ENCODE results near the gene POLR2H.

The POLR2H gene

GRCh38 chr3:184391266-184391665, 29.8 kb downstream of the POLR2H start:
- no peak for DNase-seq

GRCh38 chr3:184395320-184395660, 33.8 kb downstream of the POLR2H start:
- no peak for DNase-seq

DNA sequence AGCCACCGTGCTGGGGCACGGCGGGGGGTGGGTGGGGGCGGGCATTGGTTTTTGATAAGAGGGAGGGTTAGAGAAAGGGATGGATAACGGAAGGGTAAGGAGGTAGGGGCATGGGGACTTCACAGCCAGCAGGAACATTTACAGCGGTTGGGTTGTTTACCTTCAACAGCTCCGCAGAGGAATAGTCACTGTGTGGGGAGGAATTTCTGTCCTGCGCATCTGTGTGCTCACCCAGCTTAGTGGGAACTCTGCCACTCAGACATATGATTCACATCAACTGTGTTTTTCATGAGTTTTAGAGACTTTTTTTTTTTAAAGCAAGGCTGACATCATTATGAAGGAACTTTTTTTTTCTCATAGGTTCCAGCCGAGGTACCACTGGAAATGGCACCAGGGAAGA, 37.9 kb downstream of the POLR2H start:
- DNase-seq, result no peak

DNA sequence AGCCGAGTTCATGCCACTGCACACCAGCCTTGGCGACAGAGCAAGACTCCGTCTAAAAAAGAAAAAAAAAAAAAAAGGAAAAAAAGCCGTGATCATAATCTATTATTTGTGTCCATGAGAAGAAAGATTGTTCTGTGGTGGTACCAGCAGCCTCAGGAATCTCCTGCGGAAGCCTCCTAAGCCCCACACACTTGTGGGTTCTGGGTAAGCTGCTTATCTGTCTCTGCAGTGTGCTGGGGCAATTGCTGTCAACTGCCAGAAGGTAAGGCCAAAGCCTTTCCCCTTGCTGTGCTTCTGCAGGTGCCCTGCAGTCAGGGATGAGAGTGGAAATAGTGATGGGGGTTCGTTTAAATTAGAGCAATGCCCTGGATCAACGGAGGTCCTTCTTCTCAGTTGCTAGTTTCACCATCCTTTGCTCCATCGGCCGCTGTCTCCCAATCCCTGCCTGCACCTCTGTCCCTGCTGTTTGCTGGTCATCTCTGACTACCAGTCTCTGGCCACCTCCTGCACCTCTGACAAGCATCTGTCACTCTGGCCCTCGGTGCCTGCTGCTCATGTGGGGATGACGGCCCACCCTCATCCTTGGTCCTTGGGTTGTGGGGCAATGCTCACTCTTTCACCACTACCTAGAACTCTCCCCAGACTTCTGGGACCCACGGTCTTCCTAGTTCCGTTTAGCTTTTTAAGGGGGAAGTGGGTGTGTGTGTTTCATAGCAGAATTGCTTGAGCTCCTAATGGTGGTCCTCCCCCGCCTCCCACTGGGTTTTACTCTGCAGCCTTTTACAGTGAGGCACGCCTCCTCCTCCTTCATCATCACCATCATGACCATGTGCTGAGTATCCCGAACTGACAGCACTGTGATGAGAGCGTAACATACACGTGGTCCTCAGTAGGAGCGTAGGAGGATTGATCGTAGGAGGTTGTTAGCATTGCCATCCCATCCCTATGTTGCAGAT, 43.8 kb downstream of the POLR2H start:
- DNase-seq, result peak; percentile 42

GRCh38 chr3:184409331-184409926, 47.9 kb downstream of the POLR2H start:
- no peak for DNase-seq

- DNase-seq, result no peak
Measured at GRCh38 chr3:184409946-184410500, 48.5 kb downstream of the POLR2H start.

GRCh38 chr3:184414418-184415202, 53.1 kb downstream of the POLR2H start:
- no peak for DNase-seq

GRCh38 chr3:184415203-184415490, 53.6 kb downstream of the POLR2H start:
- no peak for DNase-seq

DNA sequence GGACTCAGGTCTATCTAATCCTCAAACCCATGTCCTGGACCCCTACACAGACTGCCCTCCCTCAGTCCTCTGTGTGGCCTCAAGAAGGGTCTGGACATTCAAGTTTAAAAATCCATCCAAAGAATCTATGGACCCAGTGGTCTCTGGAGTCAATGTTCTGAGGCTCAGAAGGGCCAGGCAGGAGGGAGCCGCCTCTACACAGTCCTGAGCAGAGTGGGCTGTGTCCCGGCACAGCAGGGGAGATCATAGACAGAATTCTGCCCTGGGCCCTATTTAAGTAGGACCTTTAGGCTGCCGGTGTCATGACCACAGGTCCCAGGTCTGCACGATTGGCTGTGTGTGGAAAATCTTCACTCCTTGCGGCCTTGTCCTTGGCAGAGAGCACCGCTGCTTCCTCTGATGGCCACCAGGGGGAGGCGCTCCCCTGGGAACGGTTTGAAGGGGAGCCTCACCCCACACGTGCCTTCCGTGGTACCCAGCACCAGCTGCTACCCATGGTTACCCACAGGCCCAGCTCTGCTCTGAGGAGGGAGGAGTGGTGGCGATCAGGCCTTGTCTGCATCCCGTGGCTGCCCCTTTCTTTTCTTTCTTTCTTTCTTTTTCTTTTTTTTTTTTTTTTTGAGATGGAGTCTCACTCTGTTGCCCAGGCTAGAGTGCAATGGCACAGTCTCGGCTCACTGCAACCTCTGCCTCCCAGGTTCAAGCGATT, 56.3 kb downstream of the POLR2H start:
- DNase-seq, result peak; percentile 52

Data from OCI-M1 (cell line).